Superior temporal gyrus (tissue), 1 donor: ENCODE data around the gene SPINK6.

Source experiments
- DNase-seq: peaks from one replicate; pipeline ENCODE4 v3.0.0-alpha.2; 2016; ENCODE audit errors: extremely low spot score

SPINK6 gene

DNA sequence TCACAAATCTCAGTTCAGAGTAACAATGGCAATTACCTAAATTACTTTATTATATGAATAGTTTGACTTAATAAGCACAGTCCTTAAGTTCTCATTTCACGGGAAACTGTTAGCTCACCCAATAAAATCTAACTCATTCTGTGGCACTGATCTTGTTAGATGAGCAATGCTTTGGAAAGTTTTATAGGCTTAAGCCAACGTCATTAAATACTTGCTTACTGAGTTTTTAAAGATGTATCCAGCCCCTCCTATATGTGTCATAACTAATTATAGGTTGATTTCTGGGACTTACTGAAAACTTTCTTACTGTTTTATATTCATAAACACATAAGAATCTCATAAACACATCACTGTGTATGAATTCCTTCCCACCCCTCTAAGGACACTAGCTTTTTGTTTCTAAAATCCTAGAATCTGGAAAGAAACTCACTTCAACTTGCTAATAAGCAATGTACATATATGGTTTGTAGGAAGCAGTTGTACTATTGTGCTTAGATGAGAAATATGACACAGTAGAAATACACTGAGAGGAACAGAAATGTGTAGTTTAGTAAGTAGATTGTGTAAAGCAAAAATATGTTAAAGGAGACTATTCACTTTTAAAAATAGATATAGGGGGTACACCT lies 21.4 kb downstream of the SPINK6 start:
- DNase-seq: no peak

GRCh38 chr5:148228392-148228984 lies 25.6 kb downstream of the SPINK6 start:
- no peak for DNase-seq

DNA sequence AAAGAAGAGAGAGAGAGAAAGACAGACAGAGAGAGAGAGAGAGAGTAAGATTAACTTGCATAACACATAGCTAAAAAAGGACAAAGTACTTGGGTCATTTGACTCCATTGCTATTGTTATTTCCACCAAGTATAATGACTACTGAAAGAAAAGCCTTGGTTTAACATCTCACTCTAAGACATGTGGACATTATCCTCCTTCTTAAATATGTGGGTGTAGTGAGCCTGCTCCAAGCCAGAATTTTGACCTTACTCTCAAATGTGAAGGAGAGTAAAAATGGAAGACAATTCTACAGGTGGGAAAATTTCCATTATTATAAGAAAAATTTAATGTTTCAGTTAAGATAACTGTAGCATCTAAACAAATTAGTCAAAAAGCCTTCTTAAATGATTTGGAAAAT lies 27.0 kb downstream of the SPINK6 start:
- no peak for DNase-seq

DNA sequence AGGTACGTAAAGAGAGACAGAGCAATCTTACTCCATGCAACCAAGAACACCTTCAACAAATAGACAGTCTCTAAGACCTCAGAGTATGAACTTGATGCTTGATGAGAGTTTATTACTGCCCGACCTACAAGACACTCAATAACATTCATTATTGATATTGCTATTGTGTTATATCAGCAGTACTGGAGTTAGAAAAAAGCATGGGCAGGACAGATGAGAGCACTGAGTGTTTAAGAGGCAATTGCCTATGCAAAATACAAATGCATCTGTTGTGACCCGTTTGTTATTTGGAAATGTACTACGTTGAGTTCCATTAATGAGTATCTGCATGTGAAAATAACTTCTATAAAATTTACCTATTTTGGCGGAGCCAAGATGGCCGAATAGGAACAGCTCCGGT lies 27.4 kb downstream of the SPINK6 start:
- DNase-seq: no peak

GRCh38 chr5:148237785-148238417 lies 35.1 kb downstream of the SPINK6 start:
- DNase-seq: no peak

DNA sequence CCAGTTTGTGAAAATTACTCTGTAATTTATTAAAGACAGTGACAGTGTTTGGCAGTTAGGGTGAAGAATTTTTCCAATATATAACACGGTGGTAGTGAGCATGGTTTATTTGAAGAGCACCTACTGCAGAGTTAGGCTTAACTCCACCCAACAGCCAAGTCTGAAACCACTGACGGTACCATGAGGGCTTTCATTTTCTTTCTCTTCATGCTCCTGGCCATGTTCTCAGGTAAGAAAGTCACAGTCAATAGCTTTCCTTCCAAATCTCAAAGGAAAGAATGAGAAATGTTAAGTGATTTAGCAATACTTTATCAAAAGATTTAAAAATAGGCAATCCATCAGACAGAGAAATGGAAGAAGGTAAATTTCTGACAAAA lies 35.6 kb downstream of the SPINK6 start, which contains the start of gene MARCOL:
TSS of gene MARCOL (plus strand) at position 108 of the 377 bp plus-strand sequence. CDS start at position 181, 73 bp downstream.
- DNase-seq: no peak

DNA sequence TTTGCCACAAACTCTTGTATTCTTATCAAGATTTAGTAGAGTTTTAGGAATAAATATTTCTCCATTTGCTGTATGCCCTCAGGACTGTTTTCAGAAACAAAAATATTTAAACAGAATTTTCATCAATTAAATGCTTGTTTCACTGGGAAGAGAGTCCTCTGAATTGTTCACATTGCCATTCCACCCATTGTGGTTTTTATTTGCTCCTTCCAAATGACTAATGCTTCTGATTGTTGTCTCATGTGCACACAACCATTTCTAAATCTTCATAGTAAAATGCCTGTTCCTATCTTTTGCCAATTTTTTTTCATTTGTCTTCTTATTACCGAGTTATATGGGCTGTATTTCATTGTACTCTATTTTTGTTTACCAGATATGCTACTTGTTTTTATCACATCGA lies 46.1 kb downstream of the SPINK6 start:
- no peak for DNase-seq

DNA sequence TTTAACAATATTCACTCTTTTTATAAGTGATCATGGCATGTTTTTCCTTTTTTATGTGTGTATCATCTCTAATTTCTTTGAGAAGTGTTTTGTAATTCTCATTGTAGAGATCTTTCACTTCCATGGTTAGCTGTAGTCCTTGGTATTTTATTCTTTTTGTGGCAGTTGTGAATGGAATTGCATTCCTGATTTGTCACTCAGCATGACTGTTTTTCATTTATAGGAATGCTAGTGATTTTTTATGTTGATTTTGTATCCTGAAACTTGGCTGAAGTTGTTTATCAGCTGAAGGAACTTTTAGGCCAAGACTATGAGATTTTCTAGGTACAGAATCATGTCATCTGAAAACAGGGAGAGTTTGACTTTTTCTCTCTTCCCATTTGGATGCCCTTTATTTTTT lies 52.6 kb downstream of the SPINK6 start:
- DNase-seq: no peak

GRCh38 chr5:148259288-148259687 lies 56.4 kb downstream of the SPINK6 start:
- DNase-seq: no peak

DNA sequence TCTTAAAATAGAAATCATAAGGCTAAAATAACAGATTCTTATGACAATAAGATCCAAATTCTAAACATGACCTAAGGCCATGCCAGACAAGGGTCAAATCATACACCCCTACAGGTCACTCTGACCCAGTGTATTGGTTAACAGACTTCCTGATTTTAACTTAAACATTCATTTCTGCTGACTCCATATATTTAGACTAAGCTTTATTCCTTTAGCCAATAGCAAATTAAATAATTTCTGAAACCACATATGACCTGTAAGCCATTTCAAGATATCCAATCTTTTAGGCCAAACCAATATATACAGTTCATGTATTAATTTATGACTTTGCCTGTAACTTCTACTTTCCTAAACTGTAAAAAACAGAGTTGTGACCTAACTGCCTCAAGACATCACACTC lies 58.4 kb downstream of the SPINK6 start:
- no peak for DNase-seq
